ENCODE results near the gene MS4A10.

- TF ChIP-seq SREBF2 (IDR thresholded peaks at IDR 0.05; ENCODE audit: low read length) (no peak), CTCF (IDR thresholded peaks at IDR 0.05 in 2 of 3, conservative IDR thresholded peaks at IDR 0.05 in 1 of 3; ENCODE audit: control insufficient read depth in 2 of 3, extremely low read depth in 1 of 3, insufficient read depth in 1 of 3, low read depth in 3 of 3, low read length in 3 of 3) (no peak), CBFB (IDR thresholded peaks at IDR 0.05; ENCODE audit: low read depth) (no peak), RAD21 (IDR thresholded peaks at IDR 0.05; ENCODE audit: insufficient read depth, low read depth, low read length) (no peak), EED (IDR thresholded peaks at IDR 0.05; ENCODE audit: low read depth) (no peak), CBX5 (IDR thresholded peaks at IDR 0.05; ENCODE audit: low read depth) (no peak), E2F4 (IDR thresholded peaks at IDR 0.05; ENCODE audit: low read depth, low read length) (no peak), POLR2AphosphoS2 (IDR thresholded peaks at IDR 0.05; ENCODE audit: low read depth, low read length) (no peak)
- TF ChIP-seq, protein P1, sequence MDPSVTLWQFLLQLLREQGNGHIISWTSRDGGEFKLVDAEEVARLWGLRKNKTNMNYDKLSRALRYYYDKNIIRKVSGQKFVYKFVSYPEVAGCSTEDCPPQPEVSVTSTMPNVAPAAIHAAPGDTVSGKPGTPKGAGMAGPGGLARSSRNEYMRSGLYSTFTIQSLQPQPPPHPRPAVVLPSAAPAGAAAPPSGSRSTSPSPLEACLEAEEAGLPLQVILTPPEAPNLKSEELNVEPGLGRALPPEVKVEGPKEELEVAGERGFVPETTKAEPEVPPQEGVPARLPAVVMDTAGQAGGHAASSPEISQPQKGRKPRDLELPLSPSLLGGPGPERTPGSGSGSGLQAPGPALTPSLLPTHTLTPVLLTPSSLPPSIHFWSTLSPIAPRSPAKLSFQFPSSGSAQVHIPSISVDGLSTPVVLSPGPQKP (IDR thresholded peaks at IDR 0.05; ENCODE audit: low read depth, low read length) = no peak
- TF ChIP-seq, protein P2, sequence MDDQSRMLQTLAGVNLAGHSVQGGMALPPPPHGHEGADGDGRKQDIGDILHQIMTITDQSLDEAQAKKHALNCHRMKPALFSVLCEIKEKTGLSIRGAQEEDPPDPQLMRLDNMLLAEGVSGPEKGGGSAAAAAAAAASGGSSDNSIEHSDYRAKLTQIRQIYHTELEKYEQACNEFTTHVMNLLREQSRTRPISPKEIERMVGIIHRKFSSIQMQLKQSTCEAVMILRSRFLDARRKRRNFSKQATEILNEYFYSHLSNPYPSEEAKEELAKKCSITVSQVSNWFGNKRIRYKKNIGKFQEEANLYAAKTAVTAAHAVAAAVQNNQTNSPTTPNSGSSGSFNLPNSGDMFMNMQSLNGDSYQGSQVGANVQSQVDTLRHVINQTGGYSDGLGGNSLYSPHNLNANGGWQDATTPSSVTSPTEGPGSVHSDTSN (IDR thresholded peaks at IDR 0.05; ENCODE audit: insufficient replicate concordance, low read depth, low read length) = no peak
These were observed 18.6 kb upstream of the MS4A10 start for GRCh38 chr11:60766547-60766946.
